Measurements from ENCODE around the gene TNFAIP3.
A peak's percentile ranks its signal among the peaks of the same experiment; 100 is the strongest.

Gene TNFAIP3

DNA sequence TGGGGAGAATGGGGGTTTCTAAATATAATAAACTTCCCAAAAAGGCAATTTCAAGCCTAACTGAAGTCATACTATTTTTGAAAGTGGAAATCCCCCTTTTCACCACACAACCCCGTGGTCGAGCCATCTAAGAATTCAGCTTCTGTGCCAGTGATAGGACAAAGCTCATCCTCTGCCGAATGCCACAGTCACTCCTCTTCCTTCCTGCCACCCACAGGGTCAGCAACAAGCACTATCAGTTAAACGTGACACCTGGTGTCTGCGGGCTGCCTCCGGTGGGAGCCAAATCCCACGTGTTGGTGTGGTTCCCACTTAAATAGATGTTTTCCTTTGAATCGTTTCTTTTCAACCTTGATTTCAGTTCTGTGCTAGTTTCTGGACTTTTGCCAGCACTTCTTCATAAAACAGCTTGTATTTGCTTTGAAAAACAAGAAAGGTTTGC is 60.7 kb downstream of the TNFAIP3 start:
- peak; percentile 86 for DNase-seq

DNA sequence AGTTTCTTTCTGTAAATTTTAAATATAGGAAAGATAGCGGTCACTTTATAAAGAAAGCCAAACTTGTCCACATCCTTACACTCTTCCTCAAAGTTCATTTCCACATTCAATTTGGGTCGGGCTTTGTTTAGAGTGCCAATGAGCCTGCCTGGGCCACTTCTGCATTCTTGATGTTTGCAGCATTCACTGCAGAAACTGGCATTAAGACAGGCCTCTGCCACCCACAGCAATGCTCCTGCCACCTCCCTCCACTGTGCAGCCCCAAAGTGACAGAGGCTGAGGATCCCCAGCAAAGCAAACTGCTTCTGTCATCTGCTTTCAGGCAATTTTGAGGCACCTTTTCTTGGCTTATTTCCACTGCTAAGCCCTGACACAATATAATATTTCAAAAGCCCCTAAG is 61.2 kb downstream of the TNFAIP3 start:
- peak; percentile 54 for DNase-seq

DNA sequence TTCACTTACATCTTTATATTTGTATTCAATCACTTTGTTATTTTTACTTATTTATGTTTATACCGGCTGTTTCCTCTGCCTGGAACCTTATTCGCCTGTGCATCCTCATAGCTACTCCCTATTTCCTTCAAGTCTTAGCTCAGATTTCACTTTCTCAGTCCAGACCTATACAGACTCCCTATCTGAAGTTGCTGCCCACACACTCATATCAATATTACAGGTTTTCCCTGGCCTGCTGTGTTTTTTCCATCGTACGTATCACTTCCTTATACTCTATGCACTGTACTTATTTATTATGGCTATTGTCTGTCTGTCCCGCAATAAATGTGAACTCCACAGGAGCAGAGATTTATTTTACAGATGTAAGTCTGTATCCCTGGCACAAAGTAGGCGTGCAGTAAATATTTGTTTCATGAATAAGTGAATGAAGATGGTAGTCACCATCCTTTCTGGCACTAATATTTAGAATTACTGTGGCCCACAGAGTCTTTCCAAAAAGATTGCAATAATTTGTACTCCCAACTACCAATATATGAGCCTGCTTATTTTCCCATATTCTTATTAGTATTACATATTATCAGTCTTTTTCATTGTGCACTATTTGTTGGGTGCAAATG is 64.9 kb downstream of the TNFAIP3 start:
- no peak for DNase-seq

All from stimulated activated CD4-positive, alpha-beta T cell treated with anti-CD3 and anti-CD28 coated beads, Interleukin-15, amount 100 ng/mL, for 24 hours (primary cell).